Cardiac muscle cell (in vitro differentiated cells and primary cell): Measurements from ENCODE around the gene BIK. TPM values are rescaled to one million over a fixed set of nuclear protein-coding genes. Genes with fewer than 3 reads are reported as not detected.

Experiments
- DNase-seq, 2 donors: peaks; one replicate each; pipeline versions ENCODE4 v3.0.0 to v3.0.0-alpha.2; 2010 to 2017; ENCODE audit warnings: low read depth in 1 of 2, low spot score in 1 of 2
- H3K27ac ChIP-seq: fragments of 200-600 bp; sonication (generic); 2 replicates; pipeline ENCODE4 v1.5.1; 2016
- H3K27me3 ChIP-seq: fragments of 200-600 bp; sonication (generic); 2 replicates; pipeline ENCODE4 v1.6.0; 2016; ENCODE audit warnings: control low read depth
- H3K36me3 ChIP-seq: fragments of 200-600 bp; sonication (generic); 2 replicates; pipeline ENCODE4 v1.5.1; 2016; ENCODE audit warnings: control low read depth
- H3K4me1 ChIP-seq: fragments of 200-600 bp; sonication (generic); 2 replicates; pipeline ENCODE4 v1.8.1; 2017; ENCODE audit warnings: low read depth, mild to moderate bottlenecking, mixed run types
- H3K4me3 ChIP-seq: fragments of 200-600 bp; sonication (generic); 2 replicates; pipeline ENCODE4 v1.5.1; 2016; ENCODE audit warnings: mild to moderate bottlenecking
- H3K9me3 ChIP-seq: fragments of 200-600 bp; sonication (generic); 2 replicates; pipeline ENCODE4 v1.5.1; 2017; ENCODE audit warnings: low read depth, mild to moderate bottlenecking, control low read depth
- CTCF ChIP-seq: IDR thresholded peaks from 2 replicates; pipeline ENCODE4 v1.5.1; 2012; ENCODE audit warnings: low read depth, mild to moderate bottlenecking, low read length
- polyA plus RNA-seq: library from polyadenylated mRNA; unstranded; fragments of >200 nt; fragmentation: Nextera tagmentation; extraction: Ambion mirVana; gene quantifications from 2 replicates; pipeline ENCODE4 v1.2.1, GENCODE V29; 2016
- total RNA-seq: library from RNA; depleted of rRNA; stranded (reverse); fragments of >200 nt; gene quantifications from 2 replicates; pipeline ENCODE4 v1.2.3, GENCODE V29; 2016

BIK gene
- total and polyA plus RNA-seq, 2 experiments from 2014 or later, result 34.6 to 41.7 TPM

- DNase-seq, result peak in 1 of 2 donors; percentile 24
- H3K27ac ChIP-seq, result no peak overlapping the region
- no peaks in the 10 kb centered on the region for H3K36me3 ChIP-seq
- no peaks in the 10 kb centered on the region for H3K9me3 ChIP-seq
- H3K4me1 ChIP-seq, result no peaks in the 10 kb centered on the region
- peak; percentile 32 for TF ChIP-seq CTCF
- no peak overlapping the region for H3K4me3 ChIP-seq
- H3K27me3 ChIP-seq, result no peaks in the 10 kb centered on the region
Observed at GRCh38 chr22:43159484-43160178, 49.1 kb downstream of the BIK start.

GRCh38 chr22:43160497-43161126 is 50.1 kb downstream of the BIK start:
- Histone ChIP-seq H3K9me3 (no peaks in the 10 kb centered on the region), H3K27me3 (no peaks in the 10 kb centered on the region), H3K4me3 (no peak overlapping the region), H3K4me1 (no peaks in the 10 kb centered on the region), H3K27ac (no peak overlapping the region), H3K36me3 (no peaks in the 10 kb centered on the region)
- TF ChIP-seq CTCF, result no peak
- DNase-seq, result no peak

GRCh38 chr22:43162412-43163150 is 52.0 kb downstream of the BIK start:
- no peak overlapping the region for H3K4me3 ChIP-seq
- no peak overlapping the region for H3K27ac ChIP-seq
- no peaks in the 10 kb centered on the region for H3K27me3 ChIP-seq
- no peaks in the 10 kb centered on the region for H3K9me3 ChIP-seq
- no peaks in the 10 kb centered on the region for H3K4me1 ChIP-seq
- no peaks in the 10 kb centered on the region for H3K36me3 ChIP-seq
- DNase-seq, result no peak
- no peak for TF ChIP-seq CTCF

- Histone ChIP-seq H3K4me1 (no peaks in the 10 kb centered on the region), H3K36me3 (peaks cover under 1% of the 10 kb centered on the region), H3K4me3 (no peak overlapping the region), H3K27me3 (no peaks in the 10 kb centered on the region), H3K9me3 (no peaks in the 10 kb centered on the region), H3K27ac (no peak overlapping the region)
- no peak for DNase-seq
- TF ChIP-seq CTCF, result no peak
Observed at GRCh38 chr22:43163241-43163795, 52.8 kb downstream of the BIK start.

- H3K4me3 ChIP-seq, result no peak overlapping the region
- no peak for TF ChIP-seq CTCF
- H3K27me3 ChIP-seq, result no peaks in the 10 kb centered on the region
- H3K27ac ChIP-seq, result no peak overlapping the region
- H3K4me1 ChIP-seq, result no peaks in the 10 kb centered on the region
- no peaks in the 10 kb centered on the region for H3K9me3 ChIP-seq
- DNase-seq, result no peak
- H3K36me3 ChIP-seq, result peaks cover 3% of the 10 kb centered on the region
Observed at GRCh38 chr22:43164636-43165035, 54.1 kb downstream of the BIK start.
